H9 (cell line): Measurements from ENCODE around the gene GFY. TPM values are rescaled to one million over a fixed set of nuclear protein-coding genes. Genes with fewer than 3 reads are reported as not detected.

Experiments used
- DNase-seq: peaks from one replicate; pipeline ENCODE4 v3.0.0-alpha.2; 2017
- H2AFZ ChIP-seq: one replicate; pipeline ENCODE4 v1.6.1; 2013; ENCODE audit warnings: mild to moderate bottlenecking, low read length, control low read depth, moderate library complexity
- H2AK5ac ChIP-seq: 2 replicates; pipeline ENCODE4 v1.6.1; 2013; ENCODE audit warnings: low read length, control low read depth, mixed read lengths; ENCODE audit not compliant: insufficient read length
- H2BK120ac ChIP-seq: one replicate; pipeline ENCODE4 v1.6.1; 2013; ENCODE audit warnings: low read depth, mild to moderate bottlenecking, low read length, control low read depth, inconsistent platforms; ENCODE audit not compliant: poor library complexity, severe bottlenecking
- H2BK12ac ChIP-seq: 2 replicates; pipeline ENCODE4 v1.6.1; 2013; ENCODE audit warnings: low read length, control low read depth, mixed read lengths, low read depth; ENCODE audit not compliant: insufficient read length
- H2BK15ac ChIP-seq: 2 replicates; pipeline ENCODE4 v1.6.1; 2013; ENCODE audit warnings: low read depth, low read length, control low read depth
- H2BK20ac ChIP-seq: one replicate; pipeline ENCODE4 v1.6.1; 2013; ENCODE audit warnings: low read depth, mild to moderate bottlenecking, low read length, control low read depth, inconsistent platforms; ENCODE audit not compliant: poor library complexity, severe bottlenecking
- H2BK5ac ChIP-seq: 2 replicates; pipeline ENCODE4 v1.6.1; 2013; ENCODE audit warnings: low read length, control low read depth, mixed read lengths; ENCODE audit not compliant: insufficient read length
- H3K14ac ChIP-seq: 2 replicates; pipeline ENCODE4 v1.6.1; 2013; ENCODE audit warnings: low read length, control low read depth; ENCODE audit not compliant: insufficient read depth
- H3K18ac ChIP-seq: 2 replicates; pipeline ENCODE4 v1.6.1; 2013; ENCODE audit warnings: low read depth, mild to moderate bottlenecking, mixed read lengths, low read length, control low read depth; ENCODE audit not compliant: insufficient read length
- H3K23ac ChIP-seq: 2 replicates; pipeline ENCODE4 v1.6.1; 2013; ENCODE audit warnings: low read length, control low read depth, mixed read lengths, low read depth; ENCODE audit not compliant: insufficient read length
- H3K23me2 ChIP-seq: 2 replicates; pipeline ENCODE4 v1.6.1; 2013; ENCODE audit warnings: low read depth, mild to moderate bottlenecking, mixed read lengths, low read length, control low read depth; ENCODE audit not compliant: insufficient read length, poor library complexity, severe bottlenecking
- H3K27ac ChIP-seq: 2 replicates; pipeline ENCODE4 v1.5.1; 2013; ENCODE audit warnings: low read length, control low read depth, mixed read lengths, low read depth; ENCODE audit not compliant: insufficient read length
- H3K27me3 ChIP-seq: 2 replicates; pipeline ENCODE4 v1.6.1; 2013; ENCODE audit warnings: low read length, control low read depth, inconsistent platforms; ENCODE audit not compliant: insufficient read depth
- H3K4ac ChIP-seq: 2 replicates; pipeline ENCODE4 v1.6.1; 2013; ENCODE audit warnings: low read depth, mild to moderate bottlenecking, control low read depth, inconsistent platforms, low read length, moderate library complexity
- H3K4me1 ChIP-seq: 2 replicates; pipeline ENCODE4 v1.6.1; 2013; ENCODE audit warnings: low read length, control low read depth, inconsistent platforms; ENCODE audit not compliant: insufficient read depth
- H3K4me2 ChIP-seq: 2 replicates; pipeline ENCODE4 v1.6.1; 2013; ENCODE audit warnings: low read length, control low read depth, mixed read lengths; ENCODE audit not compliant: insufficient read length, insufficient read depth
- H3K56ac ChIP-seq: 2 replicates; pipeline ENCODE4 v1.6.1; 2013; ENCODE audit warnings: low read depth, mild to moderate bottlenecking, mixed read lengths, low read length, control low read depth; ENCODE audit not compliant: insufficient read length
- H3K79me1 ChIP-seq: 2 replicates; pipeline ENCODE4 v1.6.1; 2013; ENCODE audit warnings: low read depth, mild to moderate bottlenecking, moderate library complexity, low read length, control low read depth, inconsistent platforms; ENCODE audit not compliant: insufficient read depth, poor library complexity, severe bottlenecking
- H3K79me2 ChIP-seq: 2 replicates; pipeline ENCODE4 v1.6.1; 2013; ENCODE audit warnings: low read length, control low read depth, inconsistent platforms; ENCODE audit not compliant: insufficient read depth
- H3K9ac ChIP-seq: 2 replicates; pipeline ENCODE4 v1.6.1; 2013; ENCODE audit warnings: low read length, control low read depth, mixed read lengths; ENCODE audit not compliant: insufficient read length; ENCODE audit errors: extremely low read depth
- H3K9me3 ChIP-seq: one replicate; pipeline ENCODE4 v1.6.1; 2013; ENCODE audit warnings: low read depth, low read length, inconsistent platforms; ENCODE audit not compliant: control insufficient read depth
- H3T11ph ChIP-seq: one replicate; pipeline ENCODE4 v1.6.1; 2013; ENCODE audit warnings: mild to moderate bottlenecking, low read length, control low read depth, inconsistent platforms
- H4K20me1 ChIP-seq: one replicate; pipeline ENCODE4 v1.6.1; 2013; ENCODE audit not compliant: control insufficient read depth, insufficient read length, insufficient read depth
- H4K5ac ChIP-seq: 2 replicates; pipeline ENCODE4 v1.6.1; 2013; ENCODE audit warnings: low read depth, mild to moderate bottlenecking, mixed read lengths, low read length, control low read depth; ENCODE audit not compliant: insufficient read length
- H4K8ac ChIP-seq: replicated peaks from 2 replicates; pipeline ENCODE4 v1.6.1; 2013; ENCODE audit warnings: low read length, control low read depth, mixed read lengths, low read depth; ENCODE audit not compliant: insufficient read length
- H4K91ac ChIP-seq: 2 replicates; pipeline ENCODE4 v1.6.1; 2013; ENCODE audit warnings: low read depth, mild to moderate bottlenecking, moderate library complexity, mixed read lengths, low read length, control low read depth; ENCODE audit not compliant: insufficient read length
- H3K27ac Mint-ChIP-seq, 3 experiments: 2 replicates in 2 of 3; 3 replicates in 1 of 3; pipeline ENCODE4 v1.8.0; 2020 to 2021; ENCODE audit warnings: mixed read lengths in 3 of 3, mild to moderate bottlenecking in 1 of 3, moderate library complexity in 1 of 3
- H3K27me3 Mint-ChIP-seq: 2 replicates; pipeline ENCODE4 v1.8.0; 2021; ENCODE audit warnings: low read depth, mild to moderate bottlenecking, moderate library complexity, mixed read lengths
- H3K36me3 Mint-ChIP-seq, 3 experiments: 2 replicates in 2 of 3; 3 replicates in 1 of 3; pipeline ENCODE4 v1.8.0; 2020 to 2021; ENCODE audit warnings: low read depth in 3 of 3, mixed read lengths in 3 of 3; ENCODE audit not compliant: insufficient read depth in 1 of 3
- H3K4me1 Mint-ChIP-seq, 2 experiments: 2 replicates each; pipeline ENCODE4 v1.8.0; 2020; ENCODE audit warnings: mixed read lengths in 2 of 2
- H3K4me3 Mint-ChIP-seq, 2 experiments: 2 replicates in 1 of 2; 3 replicates in 1 of 2; pipeline ENCODE4 v1.8.0; 2020 to 2021; ENCODE audit warnings: mild to moderate bottlenecking in 2 of 2, mixed read lengths in 2 of 2, moderate library complexity in 1 of 2
- H3K9me3 Mint-ChIP-seq, 2 experiments: 2 replicates in 1 of 2; 3 replicates in 1 of 2; pipeline ENCODE4 v1.8.0; 2020; ENCODE audit warnings: mild to moderate bottlenecking in 2 of 2, mixed read lengths in 2 of 2, moderate library complexity in 1 of 2
- CTCF ChIP-seq: fragments of 200-600 bp; sonication (generic); conservative IDR thresholded peaks from 3 replicates; pipeline ENCODE4 v1.8.0; 2021; ENCODE audit warnings: antibody characterized with exemption, mild to moderate bottlenecking
- WGBS: extraction: QIAGEN DNeasy Blood & Tissue Kit; methylation state at CpG from one replicate; pipeline ENCODE4 v1.1.7; 2013; ENCODE audit warnings: missing lambda C conversion rate, low lambda C conversion rate, mixed read lengths; ENCODE audit not compliant: insufficient read length; ENCODE audit errors: extremely low coverage; 5-methylcytosine and 5-hydroxymethylcytosine counted together
- total RNA-seq: library from RNA; stranded (reverse); gene quantifications from 2 replicates; pipeline ENCODE4 v1.2.1, GENCODE V29; 2021

Gene GFY
- total RNA-seq, 1 experiment from 2014 or later: 1.3 TPM

- TF ChIP-seq CTCF: no peak
- Histone ChIP-seq H2AK5ac (no peak overlapping the region), H4K91ac (no peak overlapping the region), H2BK20ac (no peak overlapping the region), H2BK12ac (no peak overlapping the region), H2BK120ac (no peak overlapping the region), H2BK5ac (no peak overlapping the region), H3K79me1 (no peaks in the 10 kb centered on the region), H3K23me2 (peaks cover 10% of the 10 kb centered on the region), H3K4me1 (no peaks in the 10 kb centered on the region), H3K56ac (no peak overlapping the region), H3K9ac (no peak overlapping the region), H3K79me2 (no peaks in the 10 kb centered on the region), H3K4ac (no peak overlapping the region), H2AFZ (no peak overlapping the region), H3K9me3 (no peaks in the 10 kb centered on the region), H3T11ph (no peak overlapping the region), H3K14ac (no peak overlapping the region), H3K27me3 (peaks cover 14% of the 10 kb centered on the region; the same call in 1 of the 2 replicates), H4K20me1 (no peaks in the 10 kb centered on the region), H4K5ac (no peak overlapping the region), H3K4me2 (peak overlapping the region; percentile 70), H3K18ac (no peak overlapping the region), H4K8ac (no peak overlapping the region), H2BK15ac (no peak overlapping the region), H3K23ac (no peak overlapping the region), H3K27ac (no peak overlapping the region)
- no peak for DNase-seq
- no CpG with 5 or more reads among the region's 31 CpGs for WGBS
- no peak overlapping the region for H3K27ac Mint-ChIP-seq
- H3K36me3 Mint-ChIP-seq: peaks cover 3 to 15% (median 6%) of the 10 kb centered on the region in 3 experiments
- peaks cover 26 to 75% of the 10 kb centered on the region in 2 experiments for H3K4me1 Mint-ChIP-seq
- peaks cover 82% of the 10 kb centered on the region for H3K27me3 Mint-ChIP-seq
- H3K9me3 Mint-ChIP-seq: peaks cover 4 to 8% of the 10 kb centered on the region in 2 experiments; a peak in 3 of 5 replicates
- H3K4me3 Mint-ChIP-seq: peak overlapping the region; percentile 57 to 63
These were observed 8.2 kb downstream of the GFY start for GRCh38 chr19:49433240-49433901.
